Fibroblast of skin of left biceps (primary cell): ENCODE measurements around the gene NLN.
"Not testable (repeated sequence)": the region's sequence is repeated elsewhere in the genome, so short reads cannot be mapped to it uniquely, and the experiment has no call there.

Experiments used
- DNase-seq, 2 experiments: peaks; one replicate each; pipeline ENCODE4 v3.0.0-alpha.2; 2013; ENCODE audit warnings: low read depth in 2 of 2

The NLN gene

GRCh38 chr5:65832152-65832551, 110.1 kb downstream of the NLN start:
- no peak for DNase-seq

GRCh38 chr5:65832603-65833228, 110.7 kb downstream of the NLN start:
- no peak for DNase-seq

- DNase-seq, result no peak
Measured at GRCh38 chr5:65833780-65834179, 111.8 kb downstream of the NLN start.

DNA sequence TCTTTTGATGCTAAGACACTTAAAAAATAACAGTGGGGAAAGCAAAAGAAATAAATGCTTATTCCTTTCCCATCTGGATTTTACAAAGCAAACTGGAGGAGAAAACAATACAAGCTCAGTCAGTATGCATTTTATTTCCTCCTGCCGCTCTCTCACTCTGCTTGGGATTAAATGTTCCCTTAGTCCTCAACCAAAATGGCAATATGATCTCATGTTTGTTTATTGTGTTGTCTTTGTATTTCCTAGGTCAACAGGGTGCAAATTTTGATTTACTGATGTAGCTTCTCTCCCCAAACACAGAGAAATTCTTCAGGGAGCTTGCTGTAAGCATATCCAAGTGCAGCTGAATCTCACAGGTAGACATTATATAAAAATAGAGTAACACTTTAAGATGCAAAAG, 112.3 kb downstream of the NLN start:
- DNase-seq, result no peak

GRCh38 chr5:65835191-65835590, 113.2 kb downstream of the NLN start:
- DNase-seq, result no peak

DNA sequence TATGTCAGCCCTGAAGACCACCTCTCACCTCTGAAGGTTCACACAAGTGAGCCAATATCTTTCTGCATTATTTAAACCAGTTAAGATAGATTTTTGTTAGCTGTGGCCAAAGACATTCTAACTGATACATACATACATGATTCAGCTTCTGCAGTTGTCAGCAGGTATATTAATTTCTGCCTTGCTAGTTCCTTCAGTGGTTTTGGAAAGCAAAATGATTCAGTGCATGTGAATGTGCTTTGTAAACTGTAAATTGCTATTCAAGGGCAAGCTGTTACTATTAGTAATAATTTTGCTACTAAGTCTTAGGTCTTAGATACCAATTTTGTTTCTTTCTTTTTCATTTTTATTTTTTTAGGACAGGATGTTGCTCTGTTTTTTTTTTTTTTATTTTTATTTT, 115.1 kb downstream of the NLN start:
- DNase-seq, result peak; percentile 79 to 81

- DNase-seq, result not testable (repeated sequence)
Measured at GRCh38 chr5:65839170-65839569, 117.2 kb downstream of the NLN start.

DNA sequence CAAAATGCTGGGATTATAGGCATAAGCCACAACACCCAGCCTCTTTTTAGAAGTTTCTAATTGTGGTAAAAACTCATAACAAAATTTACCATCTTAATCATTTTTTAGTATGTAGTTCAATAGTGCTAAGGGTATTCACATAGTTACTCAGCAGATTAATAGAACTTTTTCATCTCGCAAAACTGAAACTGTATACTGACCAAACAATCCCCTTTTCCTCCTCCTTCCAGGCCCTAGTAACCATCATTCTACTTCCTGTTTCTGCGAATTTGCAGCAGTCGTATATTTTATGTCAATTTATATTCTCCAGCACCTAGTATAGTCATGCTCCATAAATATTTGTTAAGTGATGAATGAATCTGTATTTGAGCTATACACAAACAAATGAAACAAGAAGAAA, 118.1 kb downstream of the NLN start:
- DNase-seq, result no peak

DNA sequence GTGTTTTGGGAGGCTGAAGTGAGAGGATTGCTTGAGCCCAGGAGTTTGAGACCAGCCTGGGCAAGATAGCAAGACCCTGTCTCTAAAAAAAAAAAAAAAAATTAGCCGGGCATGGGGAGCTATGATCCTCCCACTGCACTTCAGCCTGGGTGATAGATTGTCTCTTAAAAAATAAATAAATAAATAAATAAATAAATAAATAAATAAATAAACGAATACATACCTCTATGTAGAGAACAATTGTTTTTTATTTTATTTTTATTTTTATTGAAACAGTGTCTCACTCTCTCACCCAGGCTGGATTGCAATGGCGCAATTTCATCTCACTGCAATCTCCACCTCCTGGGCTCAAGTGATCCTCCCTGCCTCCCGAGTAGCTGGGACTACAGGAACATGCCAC, 122.8 kb downstream of the NLN start:
- not testable (repeated sequence) for DNase-seq

DNA sequence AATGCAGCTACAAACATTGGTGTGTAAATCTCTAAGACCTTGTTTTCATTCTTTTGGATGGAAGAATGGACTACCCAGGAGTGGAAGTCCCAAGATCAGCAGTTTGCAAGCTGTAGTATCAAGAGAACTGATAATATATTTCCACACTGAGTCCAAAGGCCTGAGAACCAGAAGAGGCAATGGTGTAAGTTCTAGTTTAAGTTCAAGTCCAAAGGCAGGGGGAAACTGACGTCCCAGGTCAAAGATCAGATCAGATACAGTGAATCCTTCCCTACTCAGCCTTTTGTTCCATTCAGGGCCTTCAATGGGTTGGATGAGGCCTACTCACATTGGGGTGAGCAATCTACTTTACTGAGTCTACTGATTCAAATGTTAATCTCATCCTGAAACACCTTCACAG, 124.1 kb downstream of the NLN start:
- DNase-seq, result no peak

DNA sequence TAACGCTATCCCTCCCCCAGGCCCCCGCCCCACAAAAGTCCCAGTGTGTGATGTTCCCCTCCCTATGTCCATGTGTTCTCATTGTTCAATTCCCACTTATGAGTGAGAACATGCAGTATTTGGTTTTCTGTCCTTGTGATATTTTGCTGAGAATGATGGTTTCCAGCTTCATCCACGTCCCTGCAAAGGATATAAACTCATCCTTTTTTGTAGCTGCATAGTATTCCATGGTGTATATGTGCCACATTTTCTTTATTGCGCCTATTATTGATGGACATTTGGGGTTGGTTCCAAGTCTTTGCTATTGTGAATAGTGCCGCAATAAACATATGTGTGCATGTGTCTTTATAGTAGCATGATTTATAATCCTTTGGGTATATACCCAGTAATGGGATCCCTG, 125.0 kb downstream of the NLN start:
- DNase-seq, result not testable (repeated sequence)

DNA sequence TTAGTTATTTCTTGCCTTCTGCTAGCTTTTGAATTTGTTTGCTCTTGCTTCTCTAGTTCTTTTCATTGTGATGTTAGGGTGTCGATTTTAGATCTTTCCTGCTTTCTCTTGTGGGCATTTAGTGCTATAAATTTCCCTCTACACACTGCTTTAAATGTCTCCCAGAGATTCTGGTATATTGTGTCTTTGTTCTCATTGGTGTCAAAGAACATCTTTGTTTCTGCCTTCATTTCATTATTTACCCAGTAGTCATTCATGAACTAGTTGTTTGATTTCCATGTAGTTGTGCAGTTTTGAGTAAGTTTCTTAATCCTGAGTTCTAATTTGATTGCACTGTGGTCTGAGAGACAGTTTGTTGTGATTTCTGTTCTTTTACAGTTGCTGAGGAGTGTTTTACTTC, 127.9 kb downstream of the NLN start:
- DNase-seq, result not testable (repeated sequence)

DNA sequence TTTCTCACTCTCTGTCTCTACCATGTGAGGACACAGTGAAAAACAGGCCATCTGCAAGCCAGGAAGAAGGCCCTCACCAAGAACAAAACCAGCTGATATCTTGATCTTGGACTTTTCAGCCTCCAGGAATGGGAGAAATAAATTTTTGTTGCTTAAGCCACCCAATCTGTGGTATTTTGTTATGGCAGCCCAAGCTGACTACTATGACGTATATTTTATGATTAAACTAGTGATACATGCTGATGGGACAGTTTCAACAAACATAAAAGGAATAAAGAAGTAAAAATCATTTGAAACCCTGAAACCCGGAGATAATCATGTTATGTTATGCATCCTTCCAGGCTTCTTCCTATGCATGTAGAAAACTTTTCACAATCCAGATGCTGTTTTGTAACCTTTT, 132.9 kb downstream of the NLN start:
- no peak for DNase-seq

DNA sequence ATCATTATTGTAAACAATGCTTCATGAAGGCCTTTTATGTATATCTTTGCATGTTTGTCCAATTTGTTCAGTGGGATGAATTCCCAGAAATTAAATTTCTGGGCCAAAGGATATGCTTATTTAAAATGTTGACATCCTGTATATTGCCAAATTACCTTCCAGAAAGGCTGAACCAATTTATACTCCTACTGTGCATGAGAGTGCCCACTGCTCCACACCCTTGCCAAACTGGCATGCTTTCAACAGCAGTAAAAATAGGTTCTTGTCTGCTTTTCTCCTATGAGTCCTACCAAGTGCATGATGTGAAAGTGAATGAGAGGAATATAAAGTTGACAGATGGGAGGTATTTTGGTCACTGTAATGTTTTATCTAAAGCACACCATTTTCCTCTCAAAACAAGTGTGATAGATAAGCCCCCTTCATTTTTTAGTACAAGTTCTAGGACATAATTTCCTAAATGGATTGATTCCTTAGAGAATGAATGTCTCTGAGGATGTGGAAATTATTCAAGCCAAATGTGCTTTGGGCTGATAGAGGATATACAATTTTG, 133.8 kb downstream of the NLN start:
- no peak for DNase-seq

- no peak for DNase-seq
Measured at GRCh38 chr5:65856520-65856919, 134.5 kb downstream of the NLN start.

- no peak for DNase-seq
Measured at GRCh38 chr5:65858316-65858715, 136.3 kb downstream of the NLN start.

GRCh38 chr5:65861830-65862241, 139.8 kb downstream of the NLN start:
- peak; percentile 92 for DNase-seq

- no peak for DNase-seq
Measured at GRCh38 chr5:65862384-65862783, 140.4 kb downstream of the NLN start.

- no peak for DNase-seq
Measured at GRCh38 chr5:65863747-65864146, 141.7 kb downstream of the NLN start.

GRCh38 chr5:65866837-65867521, 145.0 kb downstream of the NLN start:
- DNase-seq, result no peak

DNA sequence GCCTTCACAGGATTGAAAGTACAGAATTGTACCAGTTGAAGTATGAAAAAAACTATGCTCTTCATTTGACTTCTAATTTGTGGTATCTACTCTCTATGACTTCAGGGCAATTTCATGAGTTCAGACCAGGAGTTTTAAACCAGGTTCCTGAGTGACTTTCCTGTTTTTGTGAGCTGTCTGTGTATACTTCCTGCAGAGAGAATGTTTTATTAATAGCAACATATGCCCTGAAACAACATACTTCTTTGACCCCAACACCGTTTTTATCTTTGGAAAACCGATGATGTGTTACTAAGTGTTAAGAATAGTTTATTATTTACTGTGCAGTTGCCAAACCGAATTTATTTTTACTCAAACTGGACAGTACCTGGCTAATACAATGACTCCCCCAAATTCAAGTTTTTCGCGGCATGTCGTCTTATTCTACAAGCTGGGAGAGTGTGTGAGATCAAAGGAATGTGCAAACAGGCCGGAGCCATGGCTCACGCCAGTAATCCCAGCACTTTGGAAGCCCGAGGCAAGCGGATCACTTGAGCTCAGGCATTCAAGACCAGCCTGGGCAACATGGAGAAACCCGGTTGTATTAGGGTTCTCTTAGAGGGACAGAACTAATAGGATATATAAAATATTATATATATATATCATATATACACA, 145.7 kb downstream of the NLN start:
- DNase-seq, result no peak

GRCh38 chr5:65868509-65868908, 146.5 kb downstream of the NLN start:
- no peak for DNase-seq

- peak in 1 of 2 experiments; percentile 45 for DNase-seq
Measured at GRCh38 chr5:65871182-65871581, 149.2 kb downstream of the NLN start.
